Astrocyte (in vitro differentiated cells and primary cell): ENCODE results near the gene DUSP14.

Experiments used
- CTCF ChIP-seq: IDR thresholded peaks from 2 replicates; pipeline ENCODE4 v1.5.1; 2011; ENCODE audit warnings: low read depth, mild to moderate bottlenecking, inconsistent platforms, low read length, moderate library complexity; ENCODE audit not compliant: insufficient read depth
- EZH2 ChIP-seq: IDR thresholded peaks from 2 replicates; pipeline ENCODE4 v1.6.1; 2012; ENCODE audit warnings: mild to moderate bottlenecking, low read length, inconsistent platforms; ENCODE audit not compliant: insufficient read depth

GRCh38 chr17:37527249-37527851 lies 37.7 kb downstream of the DUSP14 start:
- TF ChIP-seq CTCF, result peak; percentile 83
- TF ChIP-seq EZH2, result no peak
